PFSK-1 (cell line): ENCODE results near the gene CALD1.

ENCODE experiments used
- FOXP2 ChIP-seq: optimal IDR thresholded peaks from 2 replicates; pipeline ENCODE3; 2011; ENCODE audit warnings: borderline replicate concordance, control low read depth, inconsistent platforms; ENCODE audit not compliant: insufficient read depth; ENCODE audit errors: extremely low read length, extremely low read depth
- POLR2AphosphoS5 ChIP-seq: IDR thresholded peaks from 2 replicates; pipeline ENCODE4 v1.6.1; 2012; ENCODE audit warnings: low read depth, mild to moderate bottlenecking, control low read depth, low read length, moderate library complexity
- REST ChIP-seq, 2 experiments: IDR thresholded peaks; 2 replicates each; pipeline versions ENCODE4 v1.6.1 to v1.8.0; 2011 to 2012; ENCODE audit warnings: low read depth in 2 of 2, low read length in 2 of 2, control low read depth in 1 of 2, inconsistent platforms in 1 of 2, mild to moderate bottlenecking in 1 of 2, moderate library complexity in 1 of 2; ENCODE audit not compliant: insufficient read depth in 1 of 2
- SIN3A ChIP-seq: IDR thresholded peaks from 2 replicates; pipeline ENCODE4 v1.6.1; 2012; ENCODE audit warnings: mild to moderate bottlenecking, low read length, moderate library complexity, borderline replicate concordance; ENCODE audit not compliant: insufficient read depth
- TAF1 ChIP-seq: IDR thresholded peaks from 2 replicates; pipeline ENCODE4 v1.6.1; 2012; ENCODE audit warnings: low read length, control low read depth, borderline replicate concordance; ENCODE audit not compliant: insufficient read depth

CALD1 gene

DNA sequence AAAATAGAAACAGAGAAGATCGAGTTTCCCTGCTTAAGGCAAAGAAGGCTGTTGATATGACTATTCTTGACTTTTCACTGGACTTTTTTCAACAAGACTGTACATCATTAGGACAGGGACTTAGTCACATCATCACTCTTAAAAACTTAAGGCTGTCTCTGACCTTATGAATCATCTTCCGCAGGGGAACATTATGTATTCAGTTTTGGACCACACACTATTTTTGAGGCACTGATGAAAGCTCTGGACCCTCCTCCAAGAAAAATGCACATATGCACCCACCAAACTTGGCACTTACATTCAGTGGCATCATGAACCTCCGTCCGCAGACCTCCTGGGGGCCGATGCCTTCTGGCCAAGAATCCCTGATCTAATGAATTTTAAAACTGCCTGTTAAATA, 96.4 kb downstream of the CALD1 start:
- no peak for TF ChIP-seq FOXP2
- TF ChIP-seq POLR2AphosphoS5, result no peak
- TF ChIP-seq TAF1, result no peak
- no peak for TF ChIP-seq SIN3A
- no peak for TF ChIP-seq REST (IDR thresholded peaks at IDR 0.05; ENCODE audit: insufficient read depth in 1 of 2, low read depth in 2 of 2, low read length in 2 of 2)

DNA sequence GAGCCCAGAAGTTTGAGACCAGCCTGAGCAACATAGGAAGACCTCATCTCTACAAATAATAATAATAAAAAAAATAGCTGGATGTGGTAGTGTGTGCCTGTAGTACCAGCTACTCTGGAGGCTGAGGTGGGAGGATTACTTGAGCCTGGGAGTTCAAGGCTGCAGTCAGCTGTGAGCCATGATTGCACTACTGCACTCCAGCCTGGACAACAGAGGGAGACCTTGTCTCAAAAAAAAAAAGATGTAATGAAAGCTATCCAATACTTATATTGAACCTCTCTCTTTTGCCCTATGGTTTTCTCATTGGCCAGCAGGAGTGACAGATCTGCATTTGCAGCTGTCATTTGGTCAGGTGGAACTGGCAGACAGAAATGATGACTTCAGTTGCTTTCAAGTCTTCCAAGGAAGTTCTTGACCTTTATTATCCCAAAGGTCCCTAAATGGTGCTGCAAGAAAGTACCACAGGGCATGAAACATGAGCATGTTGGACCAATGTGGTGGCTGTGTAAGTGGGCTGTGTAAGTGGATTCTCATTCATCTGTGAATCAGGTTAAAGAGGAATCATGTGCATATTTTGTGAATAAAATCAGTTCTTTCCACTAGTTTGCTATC, 99.4 kb downstream of the CALD1 start:
- TF ChIP-seq FOXP2 (no peak), SIN3A (no peak), POLR2AphosphoS5 (no peak), REST (IDR thresholded peaks at IDR 0.05; ENCODE audit: insufficient read depth in 1 of 2, low read depth in 2 of 2, low read length in 2 of 2) (no peak), TAF1 (no peak)

- TF ChIP-seq REST (IDR thresholded peaks at IDR 0.05; ENCODE audit: insufficient read depth in 1 of 2, low read depth in 2 of 2, low read length in 2 of 2), result no peak
- TF ChIP-seq TAF1, result no peak
- TF ChIP-seq POLR2AphosphoS5, result no peak
- TF ChIP-seq SIN3A, result no peak
- TF ChIP-seq FOXP2, result no peak
Measured at GRCh38 chr7:134879815-134880475, 100.5 kb downstream of the CALD1 start.

DNA sequence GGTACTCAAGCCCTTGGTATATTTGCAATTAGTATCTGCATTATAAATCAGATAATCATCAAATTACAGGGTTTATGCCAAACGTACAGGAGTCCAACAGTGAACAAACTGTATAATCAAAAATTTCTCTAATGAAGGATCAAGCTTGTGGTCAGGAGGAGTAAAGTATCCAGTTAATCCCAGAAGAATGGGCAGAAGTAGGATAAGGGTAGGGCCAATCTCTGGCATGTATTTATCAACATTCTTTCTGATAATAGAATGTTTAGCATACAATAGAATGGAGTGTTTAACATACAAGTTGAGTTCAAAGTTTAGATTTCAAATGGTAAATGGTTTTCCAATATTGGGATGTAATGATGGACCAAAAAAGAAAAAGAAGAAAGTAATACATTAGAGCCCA, 103.0 kb downstream of the CALD1 start:
- no peak for TF ChIP-seq FOXP2
- no peak for TF ChIP-seq SIN3A

DNA sequence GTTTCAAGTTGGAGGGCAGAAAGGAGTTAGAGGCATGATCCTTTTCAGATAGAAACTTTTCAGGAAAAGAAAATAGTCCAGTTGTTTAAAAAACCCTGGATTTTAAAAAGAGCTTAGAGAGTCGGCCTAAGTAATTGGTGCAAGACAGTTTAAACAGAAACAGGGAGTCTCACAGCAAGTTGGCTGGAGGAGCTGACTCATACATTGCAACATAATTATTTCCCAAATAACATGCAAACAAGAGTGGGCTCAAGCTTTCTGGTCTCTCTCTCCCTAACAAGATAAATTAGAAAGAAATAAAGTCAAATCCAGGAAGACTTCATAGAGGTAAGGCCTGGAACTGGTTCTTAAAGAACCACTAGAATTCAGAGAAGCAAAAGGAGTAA, 106.5 kb downstream of the CALD1 start:
- TF ChIP-seq TAF1 (no peak), REST (IDR thresholded peaks at IDR 0.05; ENCODE audit: insufficient read depth in 1 of 2, low read depth in 2 of 2, low read length in 2 of 2) (no peak), POLR2AphosphoS5 (no peak), FOXP2 (no peak), SIN3A (no peak)
